Caco-2 (cell line): Measurements from ENCODE around the gene ADGRA1. TPM values are rescaled to one million over a fixed set of nuclear protein-coding genes. Genes with fewer than 3 reads are reported as not detected.

ENCODE experiments used
- BruUV-seq: library from RNA; stranded (reverse); fragments of 400-500 nt; replicated peaks from 2 replicates; lab custom pipeline; 2021; lab: Mats Ljungman, UMichigan
- CTCF ChIA-PET: fragments of 300-600 bp; sonication (Branson Sonifier 250); formaldehyde crosslinking; loops from one replicate; lab custom pipeline; 2022; ENCODE audit warnings: antibody characterized with exemption; lab: Charles Lee
- POLR2A ChIA-PET: fragments of 300-600 bp; sonication (Branson Sonifier 250); formaldehyde crosslinking; loops from one replicate; lab custom pipeline; 2022; ENCODE audit warnings: antibody characterized with exemption; lab: Charles Lee
- DNase-seq, 2 experiments: peaks; one replicate each; pipeline versions ENCODE4 v3.0.0 to v3.0.0-alpha.2; 2020 to 2022
- H3K27me3 ChIP-seq: replicated peaks from 2 replicates; pipeline ENCODE4 v1.6.0; 2011; ENCODE audit warnings: low read length; ENCODE audit not compliant: control insufficient read depth, insufficient read depth
- H3K36me3 ChIP-seq: 2 replicates; pipeline ENCODE4 v1.5.1; 2011; ENCODE audit warnings: low read length; ENCODE audit not compliant: control insufficient read depth, insufficient read depth
- H3K4me1 ChIP-seq: fragments of 250-450 bp; sonication (Bioruptor Pico); 2 replicates; pipeline ENCODE4 v1.5.1; 2020; ENCODE audit warnings: mild to moderate bottlenecking
- H3K4me3 ChIP-seq: 2 replicates; pipeline ENCODE4 v1.5.1; 2011; ENCODE audit warnings: low read depth, mild to moderate bottlenecking, control low read depth, low read length
- H3K9me3 ChIP-seq: fragments of 250-450 bp; sonication (Bioruptor Pico); 2 replicates; pipeline ENCODE4 v1.5.1; 2020; ENCODE audit warnings: mild to moderate bottlenecking, moderate library complexity
- H3K27ac Mint-ChIP-seq: one replicate; pipeline ENCODE4 v1.8.0; 2022; ENCODE audit warnings: mixed read lengths; ENCODE audit not compliant: unreplicated experiment
- H3K27me3 Mint-ChIP-seq: one replicate; pipeline ENCODE4 v1.8.0; 2022; ENCODE audit warnings: mixed read lengths; ENCODE audit not compliant: insufficient read depth, unreplicated experiment
- H3K36me3 Mint-ChIP-seq: one replicate; pipeline ENCODE4 v1.8.0; 2022; ENCODE audit warnings: mild to moderate bottlenecking, mixed read lengths; ENCODE audit not compliant: insufficient read depth, unreplicated experiment
- H3K4me1 Mint-ChIP-seq: one replicate; pipeline ENCODE4 v1.8.0; 2022; ENCODE audit warnings: low read depth, mixed read lengths; ENCODE audit not compliant: unreplicated experiment
- H3K4me3 Mint-ChIP-seq: one replicate; pipeline ENCODE4 v1.8.0; 2022; ENCODE audit warnings: mild to moderate bottlenecking, moderate library complexity, mixed read lengths; ENCODE audit not compliant: unreplicated experiment
- H3K9me3 Mint-ChIP-seq: one replicate; pipeline ENCODE4 v1.8.0; 2022; ENCODE audit warnings: mixed read lengths; ENCODE audit not compliant: unreplicated experiment
- CTCF ChIP-seq, 2 experiments: fragments of 200-600 bp in 1 of 2; IDR thresholded peaks; 1 replicate in 1 of 2; 2 replicates in 1 of 2; pipeline versions ENCODE4 v1.5.1 to v1.8.0; 2011 to 2022; ENCODE audit warnings: antibody characterized with exemption in 1 of 2, control low read depth in 1 of 2, inconsistent platforms in 1 of 2, low read depth in 1 of 2, low read length in 1 of 2, mild to moderate bottlenecking in 1 of 2, moderate library complexity in 1 of 2; ENCODE audit not compliant: insufficient read depth in 1 of 2, severe bottlenecking in 1 of 2, unreplicated experiment in 1 of 2
- intact Hi-C: fragments of 100-400 bp; cut with micrococcal nuclease; formaldehyde crosslinking; loops from one replicate; pipeline ENCODE4 v1.10.0; 2022; ENCODE audit not compliant: unreplicated experiment
- total RNA-seq: library from RNA; stranded (reverse); gene quantifications from 2 replicates; pipeline ENCODE4 v1.2.3, GENCODE V29; 2022

The ADGRA1 gene
- total RNA-seq, 1 experiment from 2014 or later = not detected

GRCh38 chr10:133060022-133060421 lies 27.7 kb upstream of the ADGRA1 start:
- Mint-ChIP-seq H3K4me3 (no peak overlapping the region), H3K36me3 (no peaks in the 10 kb centered on the region), H3K27ac (no peak overlapping the region), H3K27me3 (peaks cover 9% of the 10 kb centered on the region), H3K4me1 (no peaks in the 10 kb centered on the region), H3K9me3 (no peaks in the 10 kb centered on the region)
- H3K36me3 ChIP-seq = no peaks in the 10 kb centered on the region
- intact Hi-C loops = no loop called here
- ChIA-PET POLR2A (no interaction called here), CTCF (interaction anchor here (0.6 kb wide), 1 partner anchor 14 kb away, joined by 3 read pairs; no protein-coding TSS in a partner anchor)
- no peaks in the 10 kb centered on the region for H3K9me3 ChIP-seq
- H3K27me3 ChIP-seq = no peaks in the 10 kb centered on the region
- no peaks in the 10 kb centered on the region for H3K4me1 ChIP-seq
- H3K4me3 ChIP-seq = no peak overlapping the region
- DNase-seq = no peak
- no TSS peak for BruUV-seq
- no peak for TF ChIP-seq CTCF (IDR thresholded peaks at IDR 0.05; ENCODE audit: insufficient read depth in 1 of 2, low read depth in 1 of 2, low read length in 1 of 2, severe bottlenecking in 1 of 2, unreplicated experiment in 1 of 2)

- DNase-seq = no peak
- CTCF ChIA-PET = interaction anchor here (0.6 kb wide), 1 partner anchor 14 kb away, joined by 3 read pairs; no protein-coding TSS in a partner anchor
Measured at GRCh38 chr10:133060466-133060865, 27.3 kb upstream of the ADGRA1 start.

GRCh38 chr10:133060881-133061280 lies 26.8 kb upstream of the ADGRA1 start:
- no TSS peak for BruUV-seq
- no peak overlapping the region for H3K4me3 Mint-ChIP-seq
- Histone ChIP-seq H3K4me1 (no peaks in the 10 kb centered on the region), H3K9me3 (no peaks in the 10 kb centered on the region), H3K36me3 (no peaks in the 10 kb centered on the region), H3K4me3 (no peak overlapping the region), H3K27me3 (no peaks in the 10 kb centered on the region)
- no peaks in the 10 kb centered on the region for H3K4me1 Mint-ChIP-seq
- H3K27ac Mint-ChIP-seq = no peak overlapping the region
- no peaks in the 10 kb centered on the region for H3K9me3 Mint-ChIP-seq
- no peak for TF ChIP-seq CTCF (IDR thresholded peaks at IDR 0.05; ENCODE audit: insufficient read depth in 1 of 2, low read depth in 1 of 2, low read length in 1 of 2, severe bottlenecking in 1 of 2, unreplicated experiment in 1 of 2)
- H3K27me3 Mint-ChIP-seq = peaks cover 9% of the 10 kb centered on the region
- no peaks in the 10 kb centered on the region for H3K36me3 Mint-ChIP-seq
- CTCF ChIA-PET = interaction anchor here (0.6 kb wide), 1 partner anchor 14 kb away, joined by 3 read pairs; no protein-coding TSS in a partner anchor
- DNase-seq = no peak
- intact Hi-C loops = no loop called here
- POLR2A ChIA-PET = no interaction called here

More at GRCh38 chr10:133060466-133060865, 27.3 kb upstream of the ADGRA1 start:
- no TSS peak for BruUV-seq
- Mint-ChIP-seq H3K9me3 (no peaks in the 10 kb centered on the region), H3K27ac (no peak overlapping the region), H3K27me3 (peaks cover 9% of the 10 kb centered on the region), H3K4me3 (no peak overlapping the region), H3K4me1 (no peaks in the 10 kb centered on the region), H3K36me3 (no peaks in the 10 kb centered on the region)
- H3K4me3 ChIP-seq = no peak overlapping the region
- H3K4me1 ChIP-seq = no peaks in the 10 kb centered on the region
- no peak for TF ChIP-seq CTCF (IDR thresholded peaks at IDR 0.05; ENCODE audit: insufficient read depth in 1 of 2, low read depth in 1 of 2, low read length in 1 of 2, severe bottlenecking in 1 of 2, unreplicated experiment in 1 of 2)
- H3K36me3 ChIP-seq = no peaks in the 10 kb centered on the region
- intact Hi-C loops = no loop called here
- no peaks in the 10 kb centered on the region for H3K9me3 ChIP-seq
- POLR2A ChIA-PET = no interaction called here
- no peaks in the 10 kb centered on the region for H3K27me3 ChIP-seq
